IPS DF 19.7 (cell line): ENCODE data around the gene GMPR2.

ENCODE experiments used
- DNase-seq: peaks from one replicate; pipeline ENCODE4 v3.0.0-alpha.2; 2013; ENCODE audit warnings: low read depth, low spot score

GMPR2 gene

GRCh38 chr14:24285351-24285750 is 52.6 kb downstream of the GMPR2 start:
- DNase-seq, result no peak

GRCh38 chr14:24286996-24287395 is 54.3 kb downstream of the GMPR2 start:
- DNase-seq, result no peak
